HEK293 (cell line): ENCODE data around the gene BHLHA9.

Source experiments
- CTCF ChIA-PET: fragments of 350-600 bp; formaldehyde crosslinking; extraction: SDS; loops from one replicate; lab custom pipeline; 2021; ENCODE audit warnings: antibody characterized with exemption; lab: Yijun Ruan, JAX
- POLR2A ChIA-PET: fragments of 300-600 bp; formaldehyde crosslinking; extraction: SDS; loops from one replicate; lab custom pipeline; 2020; ENCODE audit warnings: antibody characterized with exemption, inconsistent platforms; lab: Yijun Ruan, JAX
- H3K27ac ChIP-seq: fragments of 200-500 bp; sonication (Bioruptor generic); 2 replicates; pipeline ENCODE4 v1.5.1; 2014; ENCODE audit warnings: low read depth, low read length, control low read depth, inconsistent platforms; ENCODE audit errors: extremely low read depth
- H3K36me3 ChIP-seq, 2 experiments: fragments of 200-500 bp in 1 of 2; sonication (Bioruptor generic) in 1 of 2; 1 replicate in 1 of 2; 2 replicates in 1 of 2; pipeline ENCODE4 v1.5.1; 2014 to 2017; ENCODE audit warnings: inconsistent platforms in 2 of 2, low read length in 2 of 2; ENCODE audit not compliant: control insufficient read depth in 2 of 2, insufficient read depth in 1 of 2
- H3K4me1 ChIP-seq: fragments of 200-500 bp; sonication (Bioruptor generic); 2 replicates; pipeline ENCODE4 v1.5.1; 2014; ENCODE audit warnings: mild to moderate bottlenecking, low read length, inconsistent platforms; ENCODE audit not compliant: control insufficient read depth, insufficient read depth
- H3K4me3 ChIP-seq: 2 replicates; pipeline ENCODE4 v1.5.1; 2011; ENCODE audit warnings: low read depth, mild to moderate bottlenecking, control low read depth, low read length, moderate library complexity
- H3K9me3 ChIP-seq: fragments of 200-500 bp; sonication (Bioruptor generic); 2 replicates; pipeline ENCODE4 v1.5.1; 2014; ENCODE audit warnings: low read depth, low read length, inconsistent platforms; ENCODE audit not compliant: control insufficient read depth, insufficient read depth
- CTCF ChIP-seq: fragments of 450-650 bp; formaldehyde crosslinking; IDR thresholded peaks from 2 replicates; pipeline ENCODE4 v1.5.1; 2016; ENCODE audit warnings: missing biosample characterization, missing genetic modification characterization
- EGR2 ChIP-seq: fragments of 450-650 bp; formaldehyde crosslinking; IDR thresholded peaks from 2 replicates; pipeline ENCODE4 v1.5.1; 2016; ENCODE audit warnings: low read depth, missing biosample characterization, missing genetic modification characterization
- GLIS1 ChIP-seq: fragments of 450-650 bp; formaldehyde crosslinking; IDR thresholded peaks from 2 replicates; pipeline ENCODE4 v1.5.1; 2016; ENCODE audit warnings: missing biosample characterization, missing genetic modification characterization
- SCRT1 ChIP-seq: fragments of 450-650 bp; formaldehyde crosslinking; IDR thresholded peaks from 2 replicates; pipeline ENCODE4 v1.5.1; 2016; ENCODE audit warnings: missing biosample characterization, missing genetic modification characterization, borderline replicate concordance
- SETDB1 ChIP-seq: IDR thresholded peaks from one replicate; pipeline ENCODE4 v1.6.1; 2017; ENCODE audit warnings: mild to moderate bottlenecking, low read length, moderate library complexity, mixed read lengths; ENCODE audit not compliant: insufficient read length
- WT1 ChIP-seq: fragments of 450-650 bp; formaldehyde crosslinking; IDR thresholded peaks from 2 replicates; pipeline ENCODE4 v1.5.1; 2016; ENCODE audit warnings: missing biosample characterization, missing genetic modification characterization
- YY1 ChIP-seq: fragments of 450-650 bp; formaldehyde crosslinking; IDR thresholded peaks from 2 replicates; pipeline ENCODE4 v1.5.1; 2018; ENCODE audit warnings: missing biosample characterization, missing genetic modification characterization
- ZBTB20 ChIP-seq: fragments of 450-650 bp; formaldehyde crosslinking; IDR thresholded peaks from 2 replicates; pipeline ENCODE4 v1.5.1; 2016; ENCODE audit warnings: missing biosample characterization, missing genetic modification characterization
- ZBTB48 ChIP-seq: fragments of 450-650 bp; formaldehyde crosslinking; IDR thresholded peaks from 2 replicates; pipeline ENCODE4 v1.5.1; 2016; ENCODE audit warnings: missing biosample characterization, missing genetic modification characterization
- ZNF121 ChIP-seq: fragments of 450-650 bp; formaldehyde crosslinking; IDR thresholded peaks from 2 replicates; pipeline ENCODE4 v1.5.1; 2016; ENCODE audit warnings: missing biosample characterization, missing genetic modification characterization
- ZNF132 ChIP-seq: fragments of 450-650 bp; formaldehyde crosslinking; IDR thresholded peaks from 2 replicates; pipeline ENCODE4 v1.5.1; 2017; ENCODE audit warnings: missing biosample characterization, missing genetic modification characterization, borderline replicate concordance
- ZNF133 ChIP-seq: fragments of 450-650 bp; formaldehyde crosslinking; IDR thresholded peaks from 2 replicates; pipeline ENCODE4 v1.5.1; 2016; ENCODE audit warnings: missing biosample characterization, missing genetic modification characterization
- ZNF140 ChIP-seq: fragments of 450-650 bp; formaldehyde crosslinking; IDR thresholded peaks from 2 replicates; pipeline ENCODE4 v1.5.1; 2016; ENCODE audit warnings: missing biosample characterization, missing genetic modification characterization
- ZNF148 ChIP-seq: fragments of 450-650 bp; formaldehyde crosslinking; IDR thresholded peaks from 2 replicates; pipeline ENCODE4 v1.5.0; 2017; ENCODE audit warnings: missing biosample characterization, missing genetic modification characterization, borderline replicate concordance
- ZNF266 ChIP-seq: fragments of 450-650 bp; formaldehyde crosslinking; IDR thresholded peaks from 2 replicates; pipeline ENCODE4 v1.5.1; 2016; ENCODE audit warnings: missing biosample characterization, missing genetic modification characterization, low read depth
- ZNF324 ChIP-seq: fragments of 450-650 bp; formaldehyde crosslinking; IDR thresholded peaks from 2 replicates; pipeline ENCODE4 v1.5.1; 2016; ENCODE audit warnings: missing biosample characterization, missing genetic modification characterization
- ZNF341 ChIP-seq: fragments of 450-650 bp; formaldehyde crosslinking; IDR thresholded peaks from 2 replicates; pipeline ENCODE4; 2016; ENCODE audit warnings: low read depth, missing biosample characterization, missing genetic modification characterization
- ZNF514 ChIP-seq: fragments of 450-650 bp; formaldehyde crosslinking; IDR thresholded peaks from 2 replicates; pipeline ENCODE4 v1.5.1; 2016; ENCODE audit warnings: missing biosample characterization, missing genetic modification characterization
- ZNF600 ChIP-seq: fragments of 450-650 bp; formaldehyde crosslinking; IDR thresholded peaks from 2 replicates; pipeline ENCODE4 v1.5.1; 2016; ENCODE audit warnings: missing biosample characterization, missing genetic modification characterization
- ZNF610 ChIP-seq: fragments of 450-650 bp; formaldehyde crosslinking; IDR thresholded peaks from 2 replicates; pipeline ENCODE4 v1.5.1; 2016; ENCODE audit warnings: missing biosample characterization, missing genetic modification characterization, borderline replicate concordance
- ZNF623 ChIP-seq: fragments of 450-650 bp; formaldehyde crosslinking; IDR thresholded peaks from 2 replicates; pipeline ENCODE4 v1.5.1; 2016; ENCODE audit warnings: missing biosample characterization, missing genetic modification characterization
- ZNF639 ChIP-seq: fragments of 450-650 bp; formaldehyde crosslinking; IDR thresholded peaks from 2 replicates; pipeline ENCODE4 v1.5.1; 2016; ENCODE audit warnings: missing biosample characterization, missing genetic modification characterization
- ZNF658 ChIP-seq: fragments of 450-650 bp; formaldehyde crosslinking; IDR thresholded peaks from 2 replicates; pipeline ENCODE4; 2016; ENCODE audit warnings: missing biosample characterization, missing genetic modification characterization
- ZNF747 ChIP-seq: fragments of 450-650 bp; formaldehyde crosslinking; IDR thresholded peaks from 2 replicates; pipeline ENCODE4 v1.5.1; 2016; ENCODE audit warnings: missing biosample characterization, missing genetic modification characterization
- ZNF837 ChIP-seq: fragments of 450-650 bp; formaldehyde crosslinking; IDR thresholded peaks from 2 replicates; pipeline ENCODE4 v1.5.1; 2016; ENCODE audit warnings: missing biosample characterization, missing genetic modification characterization
- TF ChIP-seq, protein P1 (sequence below): fragments of 450-650 bp; formaldehyde crosslinking; IDR thresholded peaks from 2 replicates; pipeline ENCODE4; 2016; ENCODE audit warnings: missing biosample characterization, missing genetic modification characterization
- TF ChIP-seq, protein P2 (sequence below): fragments of 450-650 bp; formaldehyde crosslinking; IDR thresholded peaks from 2 replicates; pipeline ENCODE4 v1.5.1; 2016; ENCODE audit warnings: missing biosample characterization, missing genetic modification characterization, low read depth

Gene BHLHA9

GRCh38 chr17:1222321-1222720, 47.9 kb upstream of the BHLHA9 start:
- Histone ChIP-seq H3K4me3 (no peak overlapping the region), H3K27ac (no peak overlapping the region), H3K4me1 (no peaks in the 10 kb centered on the region), H3K9me3 (no peaks in the 10 kb centered on the region), H3K36me3 (peaks cover 0 to 14% of the 10 kb centered on the region in 2 experiments; a peak in 2 of 3 replicates)
- CTCF ChIA-PET = interaction anchor here (1.1 kb wide), 1 partner anchor 9 kb away, joined by 3 read pairs; no protein-coding TSS in a partner anchor
- POLR2A ChIA-PET = no interaction called here
- TF ChIP-seq CTCF (tag by site-specific recombination) = no peak
- TF ChIP-seq ZNF658 (tag by site-specific recombination) = no peak
- no peak for TF ChIP-seq ZNF132 (tag by site-specific recombination)
- TF ChIP-seq ZNF514 (tag by site-specific recombination) = no peak
- TF ChIP-seq ZNF600 = no peak
- TF ChIP-seq ZNF610 (tag by site-specific recombination) = no peak
- TF ChIP-seq ZNF639 (tag by site-specific recombination) = no peak
- no peak for TF ChIP-seq SCRT1 (tag by site-specific recombination)
- TF ChIP-seq ZNF837 = no peak
- no peak for TF ChIP-seq SETDB1
- TF ChIP-seq ZNF623 (tag by site-specific recombination) = no peak
- TF ChIP-seq ZNF148 = no peak
- no peak for TF ChIP-seq ZBTB20 (tag by site-specific recombination)
- no peak for TF ChIP-seq ZNF747 (tag by site-specific recombination)
- TF ChIP-seq, protein P1, sequence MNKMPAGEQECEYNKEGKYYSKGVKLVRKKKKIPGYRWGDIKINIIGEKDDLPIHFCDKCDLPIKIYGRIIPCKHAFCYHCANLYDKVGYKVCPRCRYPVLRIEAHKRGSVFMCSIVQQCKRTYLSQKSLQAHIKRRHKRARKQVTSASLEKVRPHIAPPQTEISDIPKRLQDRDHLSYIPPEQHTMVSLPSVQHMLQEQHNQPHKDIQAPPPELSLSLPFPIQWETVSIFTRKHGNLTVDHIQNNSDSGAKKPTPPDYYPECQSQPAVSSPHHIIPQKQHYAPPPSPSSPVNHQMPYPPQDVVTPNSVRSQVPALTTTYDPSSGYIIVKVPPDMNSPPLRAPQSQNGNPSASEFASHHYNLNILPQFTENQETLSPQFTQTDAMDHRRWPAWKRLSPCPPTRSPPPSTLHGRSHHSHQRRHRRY (tag by site-specific recombination) = no peak
- no peak for TF ChIP-seq ZNF324 (tag by site-specific recombination)
- TF ChIP-seq ZBTB48 (tag by site-specific recombination) = no peak

DNA sequence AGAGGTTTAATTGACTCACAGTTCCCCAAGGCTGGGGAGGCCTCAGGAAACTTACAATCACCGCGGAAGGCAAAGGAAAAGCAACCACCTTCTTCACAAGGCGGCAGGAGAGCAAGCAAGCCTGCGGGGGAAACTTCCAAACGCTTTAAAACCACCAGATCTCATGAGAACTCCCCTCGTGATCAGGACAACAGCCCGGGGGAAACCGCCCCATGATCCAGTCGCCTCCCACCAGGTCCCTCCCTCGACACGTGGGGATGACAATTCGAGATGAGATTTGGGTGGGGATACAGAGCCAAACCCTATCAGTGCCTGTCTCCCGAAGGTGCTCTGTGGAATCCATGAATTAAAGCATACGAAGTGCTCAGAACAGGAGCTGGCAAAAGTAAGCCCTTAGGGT, 46.6 kb upstream of the BHLHA9 start:
- Histone ChIP-seq H3K36me3 (peaks cover 0 to 14% of the 10 kb centered on the region in 2 experiments; a peak in 2 of 3 replicates), H3K9me3 (no peaks in the 10 kb centered on the region)
- CTCF ChIA-PET = no interaction called here
- TF ChIP-seq ZNF341 (tag by site-specific recombination) (no peak), ZBTB48 (tag by site-specific recombination) (no peak), ZNF610 (tag by site-specific recombination) (no peak), ZNF639 (tag by site-specific recombination) (no peak), ZNF121 (tag by site-specific recombination) (no peak), EGR2 (tag by site-specific recombination) (no peak), ZNF266 (tag by site-specific recombination) (no peak), GLIS1 (tag by site-specific recombination) (no peak), ZNF140 (tag by site-specific recombination) (no peak), WT1 (tag by site-specific recombination) (no peak), ZNF324 (tag by site-specific recombination) (no peak), ZNF133 (tag by site-specific recombination) (no peak), YY1 (no peak)
- TF ChIP-seq, protein P2, sequence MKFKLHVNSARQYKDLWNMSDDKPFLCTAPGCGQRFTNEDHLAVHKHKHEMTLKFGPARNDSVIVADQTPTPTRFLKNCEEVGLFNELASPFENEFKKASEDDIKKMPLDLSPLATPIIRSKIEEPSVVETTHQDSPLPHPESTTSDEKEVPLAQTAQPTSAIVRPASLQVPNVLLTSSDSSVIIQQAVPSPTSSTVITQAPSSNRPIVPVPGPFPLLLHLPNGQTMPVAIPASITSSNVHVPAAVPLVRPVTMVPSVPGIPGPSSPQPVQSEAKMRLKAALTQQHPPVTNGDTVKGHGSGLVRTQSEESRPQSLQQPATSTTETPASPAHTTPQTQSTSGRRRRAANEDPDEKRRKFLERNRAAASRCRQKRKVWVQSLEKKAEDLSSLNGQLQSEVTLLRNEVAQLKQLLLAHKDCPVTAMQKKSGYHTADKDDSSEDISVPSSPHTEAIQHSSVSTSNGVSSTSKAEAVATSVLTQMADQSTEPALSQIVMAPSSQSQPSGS (tag by site-specific recombination) = no peak

More for the DNA sequence above, 46.6 kb upstream of the BHLHA9 start:
- no peak overlapping the region for H3K4me3 ChIP-seq
- 0 out of 2 replicates have a peak overlapping the region, but pooled peaks have one; percentile 9 for H3K27ac ChIP-seq
- no peaks in the 10 kb centered on the region for H3K4me1 ChIP-seq
- POLR2A ChIA-PET = no interaction called here
